GM19035 (cell line): ENCODE data around the gene GRIK2.

Source experiments
- ATAC-seq: cut with Tn5 transposase; IDR thresholded peaks from one replicate; pipeline ENCODE4 v1.9.1; 2021; ENCODE audit not compliant: unreplicated experiment

The GRIK2 gene

GRCh38 chr6:101853231-101854085 lies 459.9 kb downstream of the GRIK2 start:
- ATAC-seq, result no peak

DNA sequence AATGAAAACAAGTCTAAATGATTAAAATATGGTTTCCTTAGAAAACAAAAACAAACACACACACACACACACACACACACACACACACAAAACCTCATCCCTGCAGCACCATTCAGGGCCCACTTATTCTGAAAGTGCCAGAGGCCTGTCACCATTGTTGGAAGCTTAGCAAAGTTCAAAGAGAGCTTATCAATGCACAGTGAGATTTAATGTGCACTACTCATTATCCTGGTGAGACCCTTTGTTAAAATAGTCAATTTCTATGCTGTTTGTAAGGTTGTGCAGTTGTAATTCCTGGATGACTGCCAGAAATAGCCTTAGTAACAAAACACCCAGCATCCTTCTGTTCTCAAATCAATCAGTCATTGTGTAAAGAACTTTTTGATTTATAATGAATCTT lies 482.9 kb downstream of the GRIK2 start:
- ATAC-seq, result no peak

DNA sequence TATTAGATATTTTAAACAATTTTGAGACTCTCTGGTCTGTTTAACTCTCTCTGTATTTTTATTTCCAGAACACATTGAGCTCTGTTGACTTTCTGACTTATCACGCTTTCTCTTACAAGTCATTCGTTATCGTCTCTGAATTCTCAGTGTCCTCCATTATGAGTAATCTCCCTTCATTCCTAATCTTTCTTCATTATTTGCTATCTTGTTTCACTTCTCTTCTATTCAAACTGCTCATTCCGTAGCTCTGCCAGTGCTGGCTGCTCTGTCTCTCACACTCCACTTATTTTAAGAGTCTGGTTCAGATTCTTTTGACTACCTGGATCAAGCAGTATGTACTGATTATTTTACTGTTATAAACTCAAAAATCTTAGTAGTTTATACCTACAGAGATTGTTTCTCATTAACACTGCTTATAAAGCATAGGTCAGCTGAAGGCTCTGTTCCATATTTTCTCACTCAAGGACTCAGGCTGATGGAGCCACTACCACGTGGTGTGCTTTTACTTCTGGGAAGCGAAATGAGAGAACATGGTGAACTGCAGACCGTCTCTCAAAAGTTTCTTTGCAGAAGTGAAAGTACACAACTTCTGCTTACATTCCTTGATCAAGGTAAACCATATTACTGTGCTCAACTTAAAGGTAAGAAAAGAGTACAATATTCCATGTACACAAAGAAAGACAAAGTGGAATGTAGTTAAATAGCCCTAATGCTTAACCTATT lies 485.2 kb downstream of the GRIK2 start:
- no peak for ATAC-seq

DNA sequence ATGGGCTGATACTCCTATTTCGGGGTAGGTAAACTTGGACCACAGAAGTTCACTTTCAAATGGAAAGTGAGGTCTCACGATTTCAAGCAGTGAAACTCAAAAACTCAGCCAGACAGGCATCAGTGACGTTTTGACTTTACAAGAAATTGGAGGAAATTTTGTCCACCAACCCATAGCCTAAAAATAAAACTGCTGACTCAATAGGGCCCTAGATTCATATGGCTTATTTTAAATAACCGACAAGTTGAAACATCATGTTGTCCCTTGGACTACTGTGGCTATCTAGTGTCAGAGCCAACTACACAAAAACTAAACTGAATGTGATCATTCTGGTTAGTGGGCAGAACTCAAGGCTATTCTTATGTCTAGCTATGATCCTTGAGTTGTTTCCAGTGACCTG lies 486.3 kb downstream of the GRIK2 start:
- no peak for ATAC-seq

GRCh38 chr6:101883505-101883904 lies 490.0 kb downstream of the GRIK2 start:
- ATAC-seq, result no peak

GRCh38 chr6:101887532-101887931 lies 494.0 kb downstream of the GRIK2 start:
- no peak for ATAC-seq

DNA sequence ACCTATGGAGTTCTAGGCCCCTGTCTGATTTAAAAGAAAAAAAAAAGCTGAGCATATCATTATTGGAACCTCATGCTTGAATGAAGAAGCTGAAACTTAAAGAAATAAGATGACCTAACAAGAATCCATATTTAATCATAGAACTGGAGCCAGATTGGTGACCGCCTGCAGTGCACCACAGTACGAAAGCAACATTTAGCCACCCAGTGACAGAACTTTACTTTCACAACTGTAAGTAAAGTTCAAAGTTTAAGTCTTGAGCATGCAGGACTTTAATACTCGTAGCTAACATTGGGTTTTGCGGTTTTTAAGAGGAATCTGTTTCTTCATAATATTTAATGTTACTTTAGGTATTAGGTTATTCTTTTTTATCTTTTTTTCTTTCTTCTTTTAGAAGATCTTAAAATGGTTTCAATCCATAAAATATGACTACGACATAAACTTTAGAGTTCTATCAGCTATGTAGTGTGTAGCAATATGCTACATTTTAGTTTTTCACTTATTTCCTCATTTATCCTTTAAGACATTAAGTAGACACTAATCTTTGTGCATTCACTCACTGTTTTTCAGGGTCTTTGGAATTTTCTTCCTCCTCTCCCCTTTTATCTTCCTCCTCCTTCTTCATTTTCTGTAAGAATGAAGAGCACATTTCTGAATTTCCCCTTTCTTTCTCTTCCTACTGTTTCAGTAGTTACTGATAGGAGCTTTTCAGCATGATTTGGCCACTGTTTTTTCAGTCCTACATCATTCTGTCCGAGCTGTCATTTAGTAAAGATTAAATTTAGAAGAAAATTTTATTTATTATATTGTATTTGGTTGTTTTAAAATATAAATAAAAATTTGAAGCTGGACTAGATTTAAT lies 514.1 kb downstream of the GRIK2 start:
- ATAC-seq, result no peak

- no peak for ATAC-seq
Measured at GRCh38 chr6:101909366-101909765, 515.9 kb downstream of the GRIK2 start.

DNA sequence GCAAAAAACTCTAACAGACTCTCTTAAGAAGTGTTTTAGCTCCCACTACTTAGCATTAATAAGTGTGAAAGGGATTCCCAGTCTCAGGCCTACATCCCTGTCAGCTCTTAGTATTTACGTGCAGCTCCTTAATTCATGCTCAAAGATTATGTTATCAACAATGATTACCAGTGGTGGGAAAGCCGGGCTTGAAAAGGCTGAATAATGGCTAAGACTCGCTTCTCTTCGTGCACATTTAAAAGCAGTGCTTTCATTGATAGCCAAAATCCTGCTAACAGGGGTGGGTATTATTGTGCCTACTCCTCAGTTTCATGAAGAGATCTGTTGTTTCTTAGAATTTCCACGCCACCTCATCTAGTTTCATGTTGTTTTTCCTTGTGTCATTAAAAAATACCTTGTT lies 518.8 kb downstream of the GRIK2 start:
- ATAC-seq, result no peak

GRCh38 chr6:101918471-101918870 lies 525.0 kb downstream of the GRIK2 start:
- ATAC-seq, result no peak

GRCh38 chr6:101921829-101922450 lies 528.4 kb downstream of the GRIK2 start:
- no peak for ATAC-seq

- ATAC-seq, result no peak
Measured at GRCh38 chr6:101926149-101926925, 532.8 kb downstream of the GRIK2 start.

DNA sequence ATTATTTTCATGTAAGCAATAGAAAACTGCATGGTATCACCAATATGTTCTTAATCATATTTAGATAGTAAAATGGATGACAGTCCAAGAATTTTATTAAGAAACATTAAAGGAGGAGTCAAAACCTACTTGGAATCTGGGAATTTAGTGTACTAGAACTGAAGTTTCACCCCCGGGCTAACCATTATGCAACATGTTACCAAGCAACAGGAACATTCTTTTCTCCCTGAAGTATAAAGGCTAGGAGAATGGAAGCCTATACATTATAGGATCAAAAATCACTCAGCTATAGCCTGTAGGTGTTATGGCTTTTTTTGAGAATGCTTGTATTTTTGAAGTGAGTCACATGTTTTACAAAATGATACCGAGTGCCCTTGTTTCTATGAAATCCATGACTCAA lies 538.3 kb downstream of the GRIK2 start:
- ATAC-seq, result no peak

GRCh38 chr6:101932704-101933103 lies 539.2 kb downstream of the GRIK2 start:
- no peak for ATAC-seq

- ATAC-seq, result no peak
Measured at GRCh38 chr6:101935732-101936131, 542.2 kb downstream of the GRIK2 start.

DNA sequence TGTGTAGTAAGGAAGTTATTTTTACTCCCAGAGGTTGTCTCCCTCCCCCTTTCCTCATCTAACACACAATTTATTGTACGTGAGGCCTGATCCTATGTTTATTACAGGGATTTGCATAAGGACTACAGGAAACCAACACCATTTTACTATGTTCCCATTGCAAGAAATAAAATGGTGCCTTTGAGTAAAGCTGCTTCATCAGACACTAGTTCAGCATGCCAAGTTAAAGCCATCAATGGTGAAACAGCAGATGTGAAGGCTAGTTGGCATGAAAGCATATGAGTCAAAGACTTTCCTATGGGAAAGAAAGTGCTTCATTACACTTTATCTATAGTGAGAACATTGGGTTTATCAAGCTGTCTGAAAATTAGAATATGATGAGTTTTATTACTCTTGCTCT lies 543.0 kb downstream of the GRIK2 start:
- ATAC-seq, result no peak

DNA sequence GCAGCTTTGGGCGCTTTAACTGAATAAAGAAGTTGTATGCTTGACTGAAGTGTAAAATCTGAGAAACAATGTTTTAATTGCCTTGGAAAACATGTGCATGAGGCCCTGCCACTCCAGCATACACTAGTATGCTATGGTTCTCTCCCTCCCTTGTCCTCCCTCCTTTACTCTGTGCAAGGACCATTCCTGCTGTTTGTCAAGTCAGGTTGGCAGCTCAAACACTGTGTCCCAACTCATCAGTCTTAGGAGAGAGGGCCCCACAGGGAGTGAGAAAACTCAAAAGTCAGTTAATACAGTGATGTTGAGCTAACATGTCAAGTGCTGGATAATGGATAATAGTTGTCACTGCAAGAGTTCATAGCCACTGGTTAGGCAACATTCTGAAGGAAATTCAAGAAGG lies 543.6 kb downstream of the GRIK2 start:
- no peak for ATAC-seq

- no peak for ATAC-seq
Measured at GRCh38 chr6:101940391-101940790, 546.9 kb downstream of the GRIK2 start.

GRCh38 chr6:101956961-101957360 lies 563.5 kb downstream of the GRIK2 start:
- no peak for ATAC-seq

DNA sequence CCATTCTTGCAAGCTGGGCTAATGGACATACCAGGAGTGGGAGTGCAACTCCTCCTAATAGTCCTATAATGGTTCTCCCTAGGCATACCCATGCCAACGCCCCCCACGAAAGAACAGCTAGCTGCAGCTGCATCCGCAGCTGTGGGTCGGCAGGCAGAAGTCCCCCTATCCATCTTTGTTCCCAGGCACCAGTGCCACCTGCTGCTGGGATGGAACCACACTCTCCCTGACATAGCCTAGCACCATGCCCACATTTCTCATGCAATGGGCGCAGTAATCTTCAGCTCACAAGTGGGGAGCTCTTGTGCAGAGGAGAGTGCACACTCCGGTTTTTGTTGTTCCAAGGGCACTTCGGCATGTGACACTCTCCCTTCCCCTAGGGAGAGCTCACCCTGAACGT lies 567.8 kb downstream of the GRIK2 start:
- no peak for ATAC-seq
